Measurements from ENCODE around the gene GHDC.
"Not testable (repeated sequence)": the region's sequence is repeated elsewhere in the genome, so short reads cannot be mapped to it uniquely, and the experiment has no call there.

Gene GHDC

GRCh38 chr17:42155614-42156045 is 38.7 kb downstream of the GHDC start:
- no peak for DNase-seq (ENCODE audit: low read depth in 2 of 2)

- DNase-seq (ENCODE audit: low read depth in 2 of 2) = no peak
Observed at GRCh38 chr17:42153919-42154742, 40.2 kb downstream of the GHDC start.

- DNase-seq (ENCODE audit: low read depth in 2 of 2) = no peak
Observed at GRCh38 chr17:42146911-42147607, 47.2 kb downstream of the GHDC start.

GRCh38 chr17:42143138-42143537 is 51.2 kb downstream of the GHDC start:
- DNase-seq (ENCODE audit: low read depth in 2 of 2) = not testable (repeated sequence)

GRCh38 chr17:42142371-42142896 is 51.9 kb downstream of the GHDC start:
- DNase-seq (ENCODE audit: low read depth in 2 of 2) = no peak

- no peak for DNase-seq (ENCODE audit: low read depth in 2 of 2)
Observed at GRCh38 chr17:42141382-42141781, 52.9 kb downstream of the GHDC start.

GRCh38 chr17:42140690-42141089 is 53.6 kb downstream of the GHDC start:
- not testable (repeated sequence) for DNase-seq (ENCODE audit: low read depth in 2 of 2)

Measured in stimulated activated CD8-positive, alpha-beta memory T cell treated with anti-CD3 and anti-CD28 coated beads, Interleukin-15, amount 100 ng/mL, for 4 hours (primary cell).